ENCODE results near the gene HPX.

- TF ChIP-seq POLR2A (IDR thresholded peaks at IDR 0.05) = no peak
- TF ChIP-seq CTCF (IDR thresholded peaks at IDR 0.05) = no peak
Observed at GRCh38 chr11:6453152-6453551, 12.4 kb upstream of the HPX start.

Measured in thyroid gland (tissue), 4 donors.